CD4-positive, alpha-beta T cell treated with Interleukin-6 at 100 ng/mL for 8 hours (primary cell): ENCODE results near the gene LRP3.
"Not testable (repeated sequence)": the region's sequence is repeated elsewhere in the genome, so short reads cannot be mapped to it uniquely, and the experiment has no call there.

ENCODE experiments used
- DNase-seq: peaks from one replicate; pipeline ENCODE4 v3.0.0-alpha.2; 2020; ENCODE audit warnings: mixed read lengths, low spot score

LRP3 gene

DNA sequence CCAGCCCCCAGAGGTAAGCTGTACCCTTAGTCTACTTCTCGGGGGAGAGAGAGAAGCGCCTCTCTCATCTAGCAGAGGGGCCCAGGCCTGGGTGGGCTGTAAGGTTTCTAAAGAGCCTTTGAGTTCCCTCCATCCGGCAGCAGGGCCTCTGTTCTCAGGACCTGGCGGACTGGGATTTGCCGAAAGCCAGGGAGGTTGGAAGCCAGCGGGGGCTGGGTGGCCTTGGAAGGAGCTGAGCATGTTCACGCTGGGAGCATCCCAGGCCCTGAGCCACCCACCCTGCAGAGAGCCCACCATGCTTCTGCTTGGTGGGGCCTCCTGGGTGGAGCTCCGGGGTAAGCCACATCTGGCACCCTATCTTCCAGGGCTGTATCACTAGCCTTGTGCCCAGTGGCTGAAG, 23.8 kb downstream of the LRP3 start:
- DNase-seq, result no peak

DNA sequence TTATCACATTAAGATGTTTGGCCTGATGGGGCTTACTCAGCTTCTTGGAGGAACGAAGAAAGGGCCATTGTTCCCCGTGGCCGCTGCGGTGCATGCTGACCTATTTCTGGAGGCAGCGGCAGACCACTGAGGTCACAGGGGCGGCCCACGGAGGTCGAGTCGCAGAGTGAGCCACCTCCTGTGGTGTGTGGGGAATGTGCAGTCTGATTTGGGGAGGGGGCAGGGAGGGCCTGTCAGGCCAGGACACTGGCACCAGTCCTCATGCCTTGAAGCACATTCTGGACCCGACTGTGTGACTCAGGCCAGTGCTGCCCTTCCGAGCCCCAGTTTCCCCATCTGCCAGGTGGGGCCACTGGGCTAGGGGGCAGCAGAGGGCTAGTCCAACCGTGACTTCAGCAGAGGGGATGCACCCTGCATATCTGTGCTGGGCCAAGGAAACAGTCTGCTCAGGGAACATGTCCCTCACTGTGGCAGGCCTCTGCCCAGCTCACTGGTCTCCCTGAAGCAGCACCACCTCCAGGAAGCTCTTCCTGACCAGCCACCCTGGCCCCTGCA, 25.2 kb downstream of the LRP3 start:
- no peak for DNase-seq

DNA sequence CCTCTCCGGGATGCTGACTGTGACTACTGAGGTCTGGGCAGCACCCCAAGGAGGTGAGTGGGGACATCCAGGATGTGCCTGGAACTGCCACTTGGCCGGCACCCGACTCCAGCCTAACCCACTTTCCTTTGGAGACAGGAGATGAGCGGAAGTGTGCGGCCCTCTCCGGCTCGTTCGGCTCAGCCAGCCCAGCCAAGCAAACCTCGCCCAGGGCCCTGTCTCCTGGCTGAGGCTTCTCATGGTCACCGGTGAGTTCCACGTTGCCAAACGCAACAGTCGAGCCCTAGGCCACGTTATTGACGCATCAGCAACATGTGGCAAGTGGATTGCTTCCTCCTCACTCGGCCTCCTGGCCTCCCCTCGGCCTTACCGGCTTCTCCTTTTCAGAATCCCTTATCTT, 26.0 kb downstream of the LRP3 start:
- no peak for DNase-seq

DNA sequence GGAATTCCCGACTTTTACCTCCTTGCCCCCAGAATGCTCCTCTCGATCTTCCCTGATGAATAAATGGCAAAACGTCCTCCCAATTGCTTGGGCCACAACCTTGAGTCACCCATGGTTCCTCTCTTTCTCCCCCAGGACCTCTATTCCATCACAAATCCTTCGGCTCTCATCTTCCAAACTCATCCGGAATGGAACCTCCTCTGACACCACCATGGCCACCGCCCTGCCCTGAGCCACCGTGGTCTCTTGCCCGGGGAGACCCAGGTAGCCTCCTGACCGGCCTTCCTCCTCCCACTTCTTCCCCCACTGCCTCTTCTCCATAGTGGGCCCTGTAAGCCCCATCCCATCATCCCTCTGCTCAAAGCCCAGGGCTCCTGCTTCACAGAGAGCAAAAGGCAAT, 26.6 kb downstream of the LRP3 start:
- no peak for DNase-seq

DNA sequence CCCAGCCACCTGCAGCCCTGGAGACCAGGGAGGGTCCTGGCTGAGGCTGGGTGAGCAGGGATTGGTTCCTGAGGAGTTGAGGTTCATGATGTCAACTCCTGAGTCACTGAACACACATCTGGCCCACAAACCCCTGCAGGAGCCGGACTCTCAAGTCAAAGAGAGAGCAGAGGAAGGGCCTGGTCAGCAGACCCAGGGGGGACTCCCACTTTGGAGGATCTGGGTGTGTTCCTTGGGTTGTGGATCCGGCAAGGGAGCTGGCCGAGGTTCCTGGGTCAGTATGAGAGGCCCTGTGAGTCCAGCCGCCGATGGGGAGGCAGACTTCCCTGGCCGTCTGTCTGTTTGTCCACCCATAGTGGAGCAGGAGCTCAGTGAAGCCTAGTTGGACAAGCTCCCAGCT, 27.5 kb downstream of the LRP3 start:
- DNase-seq, result no peak

DNA sequence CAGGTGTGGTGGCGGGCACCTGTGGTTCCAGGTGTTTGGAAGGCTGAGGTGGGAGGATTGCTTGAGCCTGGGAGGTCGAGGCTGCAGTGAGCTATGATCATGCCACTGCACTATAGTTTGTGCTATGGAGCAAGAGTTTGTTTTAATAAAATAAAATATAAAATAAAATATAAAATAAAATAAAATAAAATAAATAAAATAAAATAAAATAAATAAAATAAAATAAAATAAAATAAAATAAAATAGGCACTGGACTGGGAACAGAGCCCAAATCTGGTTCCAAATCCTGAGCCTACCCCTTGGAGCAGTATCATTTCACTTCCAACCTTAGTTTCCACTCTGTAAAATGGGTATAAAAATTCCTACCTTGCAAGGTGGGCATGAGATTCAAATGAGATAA, 28.1 kb downstream of the LRP3 start:
- not testable (repeated sequence) for DNase-seq

GRCh38 chr19:33224694-33225457, 30.7 kb downstream of the LRP3 start:
- no peak for DNase-seq

DNA sequence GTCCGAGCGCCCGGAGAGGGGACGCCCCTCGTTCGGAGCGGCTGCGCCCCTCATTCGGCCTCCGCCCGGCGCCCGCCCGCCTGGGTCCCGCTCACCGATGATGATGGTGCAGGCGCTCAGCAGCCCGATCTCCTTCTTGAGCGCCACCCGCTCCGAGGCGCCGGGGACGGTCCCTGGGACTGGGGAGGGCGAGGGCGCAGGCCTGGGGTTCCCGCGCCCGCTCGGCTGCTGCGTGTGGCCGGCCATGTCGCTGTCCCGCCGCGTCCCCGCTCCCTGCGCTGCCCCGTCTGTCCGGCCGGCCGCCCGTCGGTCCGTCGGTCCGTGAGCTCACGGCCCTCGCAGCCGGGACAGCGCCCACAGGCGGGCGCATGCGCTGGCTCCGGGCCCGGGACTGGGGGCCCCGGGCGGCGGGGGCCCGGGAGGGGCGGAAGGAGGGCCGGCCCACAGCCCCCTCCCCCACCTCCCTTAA, 31.4 kb downstream of the LRP3 start, which contains the start of gene SLC7A10:
TSS of gene SLC7A10 (minus strand) at position 393 of the 469 bp plus-strand sequence. CDS start at position 246, 147 bp downstream.
- no peak for DNase-seq

DNA sequence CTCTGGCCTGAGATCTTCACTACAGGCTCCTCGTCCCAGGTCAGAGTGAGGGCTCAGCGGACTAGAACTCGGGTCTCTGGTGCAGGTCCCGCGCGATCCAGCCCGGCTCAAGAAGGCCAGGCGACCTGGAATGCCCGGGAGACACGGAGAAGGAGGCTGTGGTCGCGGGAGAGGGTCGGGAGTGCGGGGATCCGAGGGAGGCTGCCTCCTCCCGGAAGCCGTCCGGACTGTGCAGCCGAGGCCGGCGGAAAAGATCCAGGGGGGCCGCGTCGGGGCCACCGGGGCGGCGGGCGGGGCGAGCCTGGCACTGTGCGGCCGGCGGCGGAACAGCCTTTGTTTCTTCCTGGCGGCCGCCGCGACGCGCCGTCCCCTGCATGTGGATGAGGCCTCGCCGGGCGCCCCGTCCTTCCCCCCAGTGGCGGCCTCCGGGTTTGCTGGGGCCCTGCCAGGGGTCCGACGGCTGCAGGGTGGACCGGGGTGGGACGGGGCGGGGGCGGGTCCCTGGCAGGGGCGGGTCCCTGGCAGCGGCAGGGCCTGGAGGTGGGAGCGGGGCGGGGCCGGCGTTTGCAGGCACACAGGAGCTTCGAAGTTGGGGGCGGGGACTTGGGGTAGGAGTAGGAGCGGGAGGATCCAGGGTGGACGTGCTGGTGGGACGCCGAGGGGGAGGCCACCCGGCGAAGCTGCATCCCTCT, 32.6 kb downstream of the LRP3 start:
- no peak for DNase-seq

GRCh38 chr19:33227242-33227650, 33.1 kb downstream of the LRP3 start:
- no peak for DNase-seq

- DNase-seq, result no peak
These were observed 33.9 kb downstream of the LRP3 start for GRCh38 chr19:33227870-33228599.

DNA sequence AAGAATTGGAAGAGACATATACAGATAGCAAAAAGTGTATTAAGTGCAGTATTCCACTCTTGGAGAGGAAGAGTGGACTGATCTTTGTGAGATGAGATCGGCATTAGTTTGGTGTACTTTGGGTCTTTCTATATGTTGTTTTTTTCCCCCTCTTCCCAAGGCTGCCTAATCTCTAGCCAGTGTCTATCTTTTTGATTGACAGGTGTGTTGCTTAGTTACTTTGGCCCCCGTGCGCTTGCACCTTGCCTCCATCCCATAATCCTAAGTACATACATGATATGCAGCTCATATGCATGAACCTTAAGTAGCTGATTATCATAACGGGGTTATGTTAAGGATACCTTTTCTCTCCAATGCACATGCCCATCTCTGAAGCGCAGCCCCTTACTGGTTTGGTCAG, 35.8 kb downstream of the LRP3 start:
- no peak for DNase-seq

DNA sequence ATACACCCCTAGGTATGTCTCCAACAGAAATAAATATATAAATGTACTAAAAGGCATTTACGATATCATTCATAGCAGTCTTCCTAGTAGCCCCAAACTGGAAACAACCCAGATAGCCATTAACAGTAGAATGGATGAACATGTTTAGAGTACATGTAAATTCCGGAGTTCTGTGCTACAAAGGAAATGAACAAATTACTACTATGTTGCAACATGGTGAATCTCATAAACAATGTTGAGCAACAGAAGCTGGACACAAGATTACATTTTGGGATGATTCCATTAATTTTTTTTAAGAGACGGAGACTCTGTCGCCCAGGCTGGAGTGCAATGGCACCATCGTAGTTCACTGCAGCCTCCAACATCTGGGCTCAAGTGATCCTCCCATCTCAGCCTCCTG, 37.4 kb downstream of the LRP3 start:
- no peak for DNase-seq

- DNase-seq, result no peak
These were observed 38.5 kb downstream of the LRP3 start for GRCh38 chr19:33232656-33233055.

DNA sequence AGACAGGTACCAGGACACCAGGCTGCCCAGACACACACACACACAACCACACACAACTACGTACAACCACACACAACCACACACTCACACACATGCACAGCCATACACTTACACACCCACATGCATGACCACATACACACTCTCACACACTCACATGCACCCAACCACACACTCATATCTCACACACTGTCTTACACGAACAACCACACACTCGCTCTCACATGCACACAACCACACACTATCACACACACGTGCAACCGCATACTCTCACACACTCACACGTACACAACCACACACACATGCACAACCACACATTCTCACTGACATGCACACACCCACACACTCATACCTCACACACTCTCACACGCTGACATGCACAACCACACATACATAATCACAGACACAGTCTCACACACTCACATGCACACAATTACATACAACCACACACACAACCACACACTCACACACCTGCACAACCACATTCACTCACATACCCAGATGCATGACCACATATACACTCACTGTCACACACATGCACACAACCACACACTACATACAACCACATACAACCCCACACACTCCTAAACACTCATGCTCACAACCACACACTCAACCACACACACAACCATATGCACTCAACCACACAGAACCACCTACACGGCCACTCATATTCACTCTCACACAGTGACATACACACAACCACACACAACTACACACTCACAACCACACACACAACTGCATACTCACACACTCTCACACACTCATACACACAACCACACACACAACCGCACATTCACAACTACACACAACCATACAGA, 39.1 kb downstream of the LRP3 start:
- DNase-seq, result no peak

DNA sequence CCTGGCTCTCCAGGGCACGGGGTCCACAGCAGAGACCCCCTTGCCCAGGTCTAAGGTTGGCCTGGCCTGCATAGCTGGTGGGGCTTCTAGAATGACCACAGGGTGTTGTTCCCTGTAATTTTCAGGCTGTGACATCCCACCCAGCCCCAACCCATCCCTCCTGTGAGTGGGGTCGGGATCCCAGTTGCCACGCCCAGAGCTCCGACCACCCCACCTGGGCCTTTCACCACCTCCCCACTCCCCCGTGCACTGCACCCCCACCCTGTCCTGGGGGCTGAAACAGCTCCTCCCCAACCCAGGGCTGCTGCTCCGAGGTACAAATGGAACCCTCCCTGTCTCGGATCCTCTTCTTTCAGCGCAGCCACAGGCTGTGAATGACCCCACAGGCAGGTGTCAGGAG, 40.0 kb downstream of the LRP3 start:
- no peak for DNase-seq

GRCh38 chr19:33234736-33235135, 40.6 kb downstream of the LRP3 start:
- no peak for DNase-seq

DNA sequence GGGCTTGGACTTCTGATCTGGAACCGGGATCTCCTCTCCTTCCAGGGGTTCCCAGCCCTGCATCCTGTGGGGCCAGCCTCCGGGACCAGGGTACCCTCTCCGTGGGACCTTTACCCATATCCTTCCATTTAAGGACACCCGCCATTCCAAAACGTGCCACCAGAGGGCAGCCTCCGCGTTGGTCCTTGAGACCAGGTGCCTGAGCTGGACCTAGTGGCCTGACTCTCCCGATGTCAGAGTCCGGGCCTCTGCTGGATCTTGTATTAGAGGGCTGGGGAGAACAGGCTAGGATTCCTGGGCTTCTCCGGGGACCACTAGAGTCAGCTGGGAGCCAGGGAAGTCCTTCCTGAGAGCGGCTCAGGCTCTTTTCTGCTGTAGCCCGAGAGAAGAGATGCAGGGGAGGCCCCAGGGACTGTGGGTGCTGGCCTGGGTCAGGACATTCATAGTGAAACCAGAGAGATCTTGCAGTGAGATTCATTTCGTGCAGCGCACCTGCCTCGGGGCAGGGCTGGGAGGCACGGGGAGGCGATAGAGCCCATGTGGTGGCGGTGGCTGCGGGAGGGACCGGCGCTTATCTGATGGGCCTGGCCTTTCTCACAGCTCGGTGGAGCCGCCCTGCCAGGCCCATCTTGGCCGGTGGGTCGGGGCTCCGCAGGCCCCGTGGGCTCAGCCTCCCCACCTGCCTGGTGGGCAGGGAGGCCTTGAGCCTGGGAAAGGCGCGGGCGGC, 41.3 kb downstream of the LRP3 start:
- peak; percentile 64 for DNase-seq

- DNase-seq, result no peak
These were observed 41.8 kb downstream of the LRP3 start for GRCh38 chr19:33235996-33236350.

GRCh38 chr19:33236696-33237390, 42.7 kb downstream of the LRP3 start:
- no peak for DNase-seq
